Liver (tissue), 9 donors: Measurements from ENCODE around the gene CTSC. TPM values are rescaled to one million over a fixed set of nuclear protein-coding genes. Genes with fewer than 3 reads are reported as not detected.

Experiments used
- DNase-seq: peaks from one replicate; pipeline ENCODE4 v3.0.0-alpha.2; 2017; ENCODE audit warnings: low spot score
- H3K27ac ChIP-seq, 2 donors: one replicate each; pipeline ENCODE4 v1.7.0; 2013; ENCODE audit warnings: inconsistent platforms in 2 of 2, low read length in 2 of 2, control low read depth in 1 of 2, low read depth in 1 of 2, mild to moderate bottlenecking in 1 of 2
- H3K27me3 ChIP-seq, 4 donors: one replicate each; pipeline versions ENCODE4 v1.6.1 to v1.7.0; 2013; ENCODE audit warnings: low read length in 3 of 4, inconsistent platforms in 1 of 4, mild to moderate bottlenecking in 1 of 4, moderate library complexity in 1 of 4; ENCODE audit not compliant: control insufficient read depth in 4 of 4, insufficient read depth in 4 of 4
- H3K36me3 ChIP-seq, 4 donors: one replicate each; pipeline versions ENCODE4 v1.6.1 to v1.7.0; 2013; ENCODE audit warnings: low read length in 3 of 4, mild to moderate bottlenecking in 3 of 4, low read depth in 1 of 4, moderate library complexity in 1 of 4; ENCODE audit not compliant: control insufficient read depth in 4 of 4, insufficient read depth in 3 of 4
- H3K4me1 ChIP-seq, 4 donors: one replicate each; pipeline versions ENCODE4 v1.6.1 to v1.7.0; 2013; ENCODE audit warnings: low read length in 3 of 4, mild to moderate bottlenecking in 3 of 4, moderate library complexity in 1 of 4; ENCODE audit not compliant: control insufficient read depth in 4 of 4, insufficient read depth in 4 of 4
- H3K4me3 ChIP-seq, 3 donors: one replicate each; pipeline versions ENCODE4 v1.6.1 to v1.7.0; 2013; ENCODE audit warnings: low read length in 3 of 3, control low read depth in 1 of 3, low read depth in 1 of 3, mild to moderate bottlenecking in 1 of 3
- H3K9ac ChIP-seq, 2 donors: one replicate each; pipeline ENCODE4 v1.7.0; 2013; ENCODE audit warnings: low read length in 2 of 2, mild to moderate bottlenecking in 2 of 2, moderate library complexity in 2 of 2, control low read depth in 1 of 2, low read depth in 1 of 2
- H3K9me3 ChIP-seq, 4 donors: one replicate each; pipeline versions ENCODE4 v1.6.1 to v1.7.0; 2013; ENCODE audit warnings: low read length in 3 of 4; ENCODE audit not compliant: control insufficient read depth in 4 of 4
- CTCF ChIP-seq: fragments of 150-350 bp; IDR thresholded peaks from 2 replicates; pipeline ENCODE4 v1.5.1; 2017; ENCODE audit warnings: improper control_type of control experiment, low read depth, low read length; ENCODE audit not compliant: missing input control
- EGR1 ChIP-seq, 2 donors: IDR thresholded peaks; 2 replicates each; pipeline ENCODE4 v1.6.1; 2016 to 2018; ENCODE audit warnings: antibody characterized with exemption in 2 of 2, low read depth in 2 of 2
- FOXA1 ChIP-seq: IDR thresholded peaks from 2 replicates; pipeline ENCODE4 v1.6.1; 2016; ENCODE audit warnings: antibody characterized with exemption
- FOXA2 ChIP-seq: IDR thresholded peaks from 2 replicates; pipeline ENCODE4 v1.6.1; 2016; ENCODE audit warnings: antibody characterized with exemption
- GABPA ChIP-seq, 2 donors: IDR thresholded peaks in 1 of 2; conservative IDR thresholded peaks in 1 of 2; 2 replicates each; pipeline ENCODE4 v1.6.1; 2016; ENCODE audit warnings: antibody characterized with exemption in 2 of 2, mild to moderate bottlenecking in 1 of 2, moderate library complexity in 1 of 2
- HNF4A ChIP-seq, 2 donors: conservative IDR thresholded peaks; 2 replicates each; pipeline ENCODE4 v1.6.1; 2016; ENCODE audit warnings: antibody characterized with exemption in 2 of 2, mild to moderate bottlenecking in 2 of 2
- HNF4G ChIP-seq: IDR thresholded peaks from 2 replicates; pipeline ENCODE4 v1.6.1; 2016; ENCODE audit warnings: antibody characterized with exemption
- JUND ChIP-seq, 2 donors: IDR thresholded peaks; 2 replicates each; pipeline ENCODE4 v1.6.1; 2016; ENCODE audit warnings: antibody characterized with exemption in 2 of 2
- MAX ChIP-seq: IDR thresholded peaks from 2 replicates; pipeline ENCODE4 v1.6.1; 2016; ENCODE audit warnings: antibody characterized with exemption
- NR2F2 ChIP-seq: IDR thresholded peaks from 2 replicates; pipeline ENCODE4 v1.6.1; 2016; ENCODE audit warnings: antibody characterized with exemption
- RAD21 ChIP-seq, 2 donors: IDR thresholded peaks; 2 replicates each; pipeline ENCODE4 v1.6.1; 2016; ENCODE audit warnings: antibody characterized with exemption in 2 of 2, mild to moderate bottlenecking in 2 of 2
- RXRA ChIP-seq, 2 donors: IDR thresholded peaks; 2 replicates each; pipeline ENCODE4 v1.6.1; 2017 to 2018; ENCODE audit warnings: antibody characterized with exemption in 2 of 2, mild to moderate bottlenecking in 1 of 2
- SP1 ChIP-seq: IDR thresholded peaks from 2 replicates; pipeline ENCODE4 v1.6.1; 2018; ENCODE audit warnings: antibody characterized with exemption, mild to moderate bottlenecking
- TAF1 ChIP-seq: conservative IDR thresholded peaks from 2 replicates; pipeline ENCODE4 v1.6.1; 2016; ENCODE audit warnings: antibody characterized with exemption, mild to moderate bottlenecking
- YY1 ChIP-seq: IDR thresholded peaks from 2 replicates; pipeline ENCODE4 v1.6.1; 2016; ENCODE audit warnings: antibody characterized with exemption, mild to moderate bottlenecking
- WGBS: extraction: QIAGEN DNeasy Blood & Tissue Kit; methylation state at CpG from one replicate; pipeline ENCODE4 v1.1.7; 2013; 5-methylcytosine and 5-hydroxymethylcytosine counted together
- polyA plus RNA-seq, 2 donors: library from polyadenylated mRNA; stranded (reverse) in 1 of 2; unstranded in 1 of 2; fragments of 200-250 nt in 1 of 2; fragments of >200 nt in 1 of 2; fragmentation: Nextera tagmentation in 1 of 2; extraction: Ambion mirVana in 1 of 2; gene quantifications; one replicate each; pipeline versions ENCODE4 v1.2.1 to v1.2.3, GENCODE V29; 2013 to 2015
- total RNA-seq, 2 donors: library from RNA; depleted of rRNA; stranded (reverse); fragments of >200 nt; gene quantifications; one replicate each; pipeline ENCODE4 v1.2.3, GENCODE V29; 2014
- TF ChIP-seq, protein P1 (sequence below): IDR thresholded peaks from 2 replicates; pipeline ENCODE4 v1.6.1; 2016; ENCODE audit warnings: antibody characterized with exemption
- TF ChIP-seq, protein P2 (sequence below): IDR thresholded peaks from 2 replicates; pipeline ENCODE4 v1.6.1; 2016; ENCODE audit warnings: antibody characterized with exemption
- TF ChIP-seq, protein P3 (sequence below): IDR thresholded peaks from 2 replicates; pipeline ENCODE4 v1.6.1; 2016; ENCODE audit warnings: antibody characterized with exemption, mild to moderate bottlenecking
- donor health status: healthy.
- donor health status: healthy.
- donor health status: healthy.
- donor health status: healthy.
- donor health status: healthy.

The CTSC gene
- total and polyA plus RNA-seq, 4 donors: 22.4 to 68.7 (median 31.3) TPM

DNA sequence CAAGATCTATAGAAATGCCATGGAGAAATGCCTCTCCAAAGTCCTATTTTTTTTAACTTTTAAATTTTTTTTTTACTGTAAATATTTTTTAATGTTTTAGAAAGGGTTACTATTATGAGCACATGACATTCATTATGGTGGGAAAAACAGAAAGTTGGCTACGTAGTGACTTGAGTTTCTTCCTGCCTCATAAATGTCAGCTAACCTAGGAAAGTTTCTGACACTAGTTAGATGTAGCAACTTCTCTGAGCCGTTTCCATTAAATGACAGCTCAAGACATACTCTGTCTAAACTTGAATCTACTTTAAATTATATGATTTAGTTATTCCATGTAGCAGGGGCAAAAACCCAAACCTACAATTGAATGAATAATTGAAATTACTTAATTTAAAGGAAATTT, 18.4 kb upstream of the CTSC start:
- no peak for DNase-seq
- TF ChIP-seq JUND (IDR thresholded peaks at IDR 0.05) (no peak), FOXA2 (no peak), RAD21 (IDR thresholded peaks at IDR 0.05) (no peak)
- TF ChIP-seq, protein P1, sequence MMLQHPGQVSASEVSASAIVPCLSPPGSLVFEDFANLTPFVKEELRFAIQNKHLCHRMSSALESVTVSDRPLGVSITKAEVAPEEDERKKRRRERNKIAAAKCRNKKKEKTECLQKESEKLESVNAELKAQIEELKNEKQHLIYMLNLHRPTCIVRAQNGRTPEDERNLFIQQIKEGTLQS: no peak
- no peaks in the 10 kb centered on the region for H3K4me1 ChIP-seq
- H3K27me3 ChIP-seq: no peaks in the 10 kb centered on the region
- no peaks in the 10 kb centered on the region for H3K36me3 ChIP-seq
- no peak overlapping the region for H3K4me3 ChIP-seq
- WGBS: 71% methylated on average over 2 of the region's 2 CpGs
- H3K27ac ChIP-seq: no peak overlapping the region
- H3K9me3 ChIP-seq: no peaks in the 10 kb centered on the region
- H3K9ac ChIP-seq: no peak overlapping the region

GRCh38 chr11:88354912-88355311, 17.4 kb upstream of the CTSC start:
- Histone ChIP-seq H3K4me1 (no peaks in the 10 kb centered on the region), H3K4me3 (no peak overlapping the region), H3K27me3 (no peaks in the 10 kb centered on the region), H3K36me3 (no peaks in the 10 kb centered on the region), H3K9me3 (no peaks in the 10 kb centered on the region), H3K27ac (no peak overlapping the region), H3K9ac (no peak overlapping the region)
- DNase-seq: no peak
- 83% methylated on average over 2 of the region's 2 CpGs for WGBS
- no peak for TF ChIP-seq RXRA (IDR thresholded peaks at IDR 0.05)
- TF ChIP-seq FOXA2: no peak
- TF ChIP-seq MAX: no peak
- no peak for TF ChIP-seq FOXA1
- TF ChIP-seq SP1: no peak
- TF ChIP-seq HNF4A (conservative IDR thresholded peaks at IDR 0.05): no peak
- TF ChIP-seq, protein P1: no peak
- no peak for TF ChIP-seq GABPA (IDR thresholded peaks at IDR 0.05 in 1 of 2, conservative IDR thresholded peaks at IDR 0.05 in 1 of 2)
- no peak for TF ChIP-seq TAF1
- TF ChIP-seq, protein P2, sequence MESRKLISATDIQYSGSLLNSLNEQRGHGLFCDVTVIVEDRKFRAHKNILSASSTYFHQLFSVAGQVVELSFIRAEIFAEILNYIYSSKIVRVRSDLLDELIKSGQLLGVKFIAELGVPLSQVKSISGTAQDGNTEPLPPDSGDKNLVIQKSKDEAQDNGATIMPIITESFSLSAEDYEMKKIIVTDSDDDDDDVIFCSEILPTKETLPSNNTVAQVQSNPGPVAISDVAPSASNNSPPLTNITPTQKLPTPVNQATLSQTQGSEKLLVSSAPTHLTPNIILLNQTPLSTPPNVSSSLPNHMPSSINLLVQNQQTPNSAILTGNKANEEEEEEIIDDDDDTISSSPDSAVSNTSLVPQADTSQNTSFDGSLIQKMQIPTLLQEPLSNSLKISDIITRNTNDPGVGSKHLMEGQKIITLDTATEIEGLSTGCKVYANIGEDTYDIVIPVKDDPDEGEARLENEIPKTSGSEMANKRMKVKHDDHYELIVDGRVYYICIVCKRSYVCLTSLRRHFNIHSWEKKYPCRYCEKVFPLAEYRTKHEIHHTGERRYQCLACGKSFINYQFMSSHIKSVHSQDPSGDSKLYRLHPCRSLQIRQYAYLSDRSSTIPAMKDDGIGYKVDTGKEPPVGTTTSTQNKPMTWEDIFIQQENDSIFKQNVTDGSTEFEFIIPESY: no peak
- no peak for TF ChIP-seq YY1
- TF ChIP-seq, protein P3, sequence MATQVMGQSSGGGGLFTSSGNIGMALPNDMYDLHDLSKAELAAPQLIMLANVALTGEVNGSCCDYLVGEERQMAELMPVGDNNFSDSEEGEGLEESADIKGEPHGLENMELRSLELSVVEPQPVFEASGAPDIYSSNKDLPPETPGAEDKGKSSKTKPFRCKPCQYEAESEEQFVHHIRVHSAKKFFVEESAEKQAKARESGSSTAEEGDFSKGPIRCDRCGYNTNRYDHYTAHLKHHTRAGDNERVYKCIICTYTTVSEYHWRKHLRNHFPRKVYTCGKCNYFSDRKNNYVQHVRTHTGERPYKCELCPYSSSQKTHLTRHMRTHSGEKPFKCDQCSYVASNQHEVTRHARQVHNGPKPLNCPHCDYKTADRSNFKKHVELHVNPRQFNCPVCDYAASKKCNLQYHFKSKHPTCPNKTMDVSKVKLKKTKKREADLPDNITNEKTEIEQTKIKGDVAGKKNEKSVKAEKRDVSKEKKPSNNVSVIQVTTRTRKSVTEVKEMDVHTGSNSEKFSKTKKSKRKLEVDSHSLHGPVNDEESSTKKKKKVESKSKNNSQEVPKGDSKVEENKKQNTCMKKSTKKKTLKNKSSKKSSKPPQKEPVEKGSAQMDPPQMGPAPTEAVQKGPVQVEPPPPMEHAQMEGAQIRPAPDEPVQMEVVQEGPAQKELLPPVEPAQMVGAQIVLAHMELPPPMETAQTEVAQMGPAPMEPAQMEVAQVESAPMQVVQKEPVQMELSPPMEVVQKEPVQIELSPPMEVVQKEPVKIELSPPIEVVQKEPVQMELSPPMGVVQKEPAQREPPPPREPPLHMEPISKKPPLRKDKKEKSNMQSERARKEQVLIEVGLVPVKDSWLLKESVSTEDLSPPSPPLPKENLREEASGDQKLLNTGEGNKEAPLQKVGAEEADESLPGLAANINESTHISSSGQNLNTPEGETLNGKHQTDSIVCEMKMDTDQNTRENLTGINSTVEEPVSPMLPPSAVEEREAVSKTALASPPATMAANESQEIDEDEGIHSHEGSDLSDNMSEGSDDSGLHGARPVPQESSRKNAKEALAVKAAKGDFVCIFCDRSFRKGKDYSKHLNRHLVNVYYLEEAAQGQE: no peak
- TF ChIP-seq JUND (IDR thresholded peaks at IDR 0.05): no peak
- no peak for TF ChIP-seq HNF4G
- TF ChIP-seq CTCF: no peak
- no peak for TF ChIP-seq EGR1 (IDR thresholded peaks at IDR 0.05; ENCODE audit: low read depth in 2 of 2)
- TF ChIP-seq RAD21 (IDR thresholded peaks at IDR 0.05): no peak
- no peak for TF ChIP-seq NR2F2
